Neural cell (in vitro differentiated cells): ENCODE measurements around the gene ARHGEF38.

Experiments
- EZH2 ChIP-seq: fragments of 200-600, 300-800 bp; shearing (Covaris generic), sonication (generic); IDR thresholded peaks from 2 replicates; pipeline ENCODE4 v1.6.1; 2014; ENCODE audit warnings: antibody characterized with exemption, low read length, borderline replicate concordance, mild to moderate bottlenecking; ENCODE audit not compliant: insufficient read depth, poor library complexity, severe bottlenecking
- POLR2AphosphoS5 ChIP-seq: IDR thresholded peaks from 2 replicates; pipeline ENCODE4 v1.6.1; 2012
- TF ChIP-seq, protein P1 (sequence below): fragments of 450-650 bp; IDR thresholded peaks from 2 replicates; pipeline ENCODE4 v1.5.1; 2014; ENCODE audit warnings: antibody characterized with exemption, mild to moderate bottlenecking, moderate library complexity; ENCODE audit not compliant: poor library complexity, severe bottlenecking

DNA sequence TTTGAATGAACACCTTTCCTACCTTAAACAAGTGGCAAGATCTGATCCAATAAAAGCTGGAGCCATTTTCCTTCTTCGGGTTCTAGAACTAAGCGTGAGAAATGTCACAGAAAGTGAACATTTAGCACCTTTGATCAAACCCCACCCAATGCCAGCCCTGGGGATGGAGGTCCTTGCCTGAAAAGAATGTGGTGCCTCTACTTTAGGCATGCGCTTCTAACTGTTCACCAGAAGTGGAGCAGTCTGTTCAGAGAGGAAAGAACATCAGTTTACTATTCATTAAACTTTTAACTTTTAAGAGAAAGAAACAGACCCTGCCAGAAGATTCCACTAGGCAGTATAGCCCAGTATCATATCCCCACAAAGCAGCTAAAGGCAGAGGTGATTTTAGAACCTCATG, 80.2 kb downstream of the ARHGEF38 start:
- TF ChIP-seq, protein P1, sequence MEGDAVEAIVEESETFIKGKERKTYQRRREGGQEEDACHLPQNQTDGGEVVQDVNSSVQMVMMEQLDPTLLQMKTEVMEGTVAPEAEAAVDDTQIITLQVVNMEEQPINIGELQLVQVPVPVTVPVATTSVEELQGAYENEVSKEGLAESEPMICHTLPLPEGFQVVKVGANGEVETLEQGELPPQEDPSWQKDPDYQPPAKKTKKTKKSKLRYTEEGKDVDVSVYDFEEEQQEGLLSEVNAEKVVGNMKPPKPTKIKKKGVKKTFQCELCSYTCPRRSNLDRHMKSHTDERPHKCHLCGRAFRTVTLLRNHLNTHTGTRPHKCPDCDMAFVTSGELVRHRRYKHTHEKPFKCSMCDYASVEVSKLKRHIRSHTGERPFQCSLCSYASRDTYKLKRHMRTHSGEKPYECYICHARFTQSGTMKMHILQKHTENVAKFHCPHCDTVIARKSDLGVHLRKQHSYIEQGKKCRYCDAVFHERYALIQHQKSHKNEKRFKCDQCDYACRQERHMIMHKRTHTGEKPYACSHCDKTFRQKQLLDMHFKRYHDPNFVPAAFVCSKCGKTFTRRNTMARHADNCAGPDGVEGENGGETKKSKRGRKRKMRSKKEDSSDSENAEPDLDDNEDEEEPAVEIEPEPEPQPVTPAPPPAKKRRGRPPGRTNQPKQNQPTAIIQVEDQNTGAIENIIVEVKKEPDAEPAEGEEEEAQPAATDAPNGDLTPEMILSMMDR, result no peak
- no peak for TF ChIP-seq POLR2AphosphoS5
- TF ChIP-seq EZH2, result no peak
